Right atrium auricular region (tissue), 2 donors: ENCODE measurements around the gene RC3H1. TPM values are rescaled to one million over a fixed set of nuclear protein-coding genes. Genes with fewer than 3 reads are reported as not detected.

Experiments
- DNase-seq: peaks from one replicate; pipeline ENCODE4 v3.0.0-alpha.2; 2019; ENCODE audit warnings: low spot score
- H3K27ac ChIP-seq, 2 donors: fragments of 200-600 bp; sonication (generic); 1 replicate in 1 of 2; 2 replicates in 1 of 2; pipeline ENCODE4 v1.5.1; 2016 to 2019
- H3K27me3 ChIP-seq, 2 donors: fragments of 200-600 bp; sonication (generic); one replicate each; pipeline versions ENCODE4 v1.5.1 to v1.6.0; 2017 to 2019
- H3K36me3 ChIP-seq: fragments of 200-600 bp; sonication (generic); one replicate; pipeline ENCODE4 v1.5.1; 2016
- H3K4me1 ChIP-seq, 2 donors: fragments of 200-600 bp; sonication (generic); one replicate each; pipeline versions ENCODE4 v1.5.1 to v1.6.0; 2017 to 2019
- H3K4me3 ChIP-seq, 2 donors: fragments of 200-600 bp; sonication (generic); 1 replicate in 1 of 2; 2 replicates in 1 of 2; pipeline ENCODE4 v1.5.1; 2017 to 2019; ENCODE audit warnings: mild to moderate bottlenecking in 1 of 2, moderate library complexity in 1 of 2
- H3K9me3 ChIP-seq, 2 donors: fragments of 200-600 bp; sonication (generic); one replicate each; pipeline ENCODE4 v1.5.1; 2019
- total RNA-seq, 2 donors: library from RNA; depleted of rRNA; stranded (reverse); fragments of >200 nt; gene quantifications; one replicate each; pipeline ENCODE4 v1.1.0, GENCODE V29; 2016
- TF ChIP-seq, protein P1 (sequence below), 2 donors: fragments of 200-600 bp; sonication (generic); IDR thresholded peaks; one replicate each; pipeline ENCODE4 v1.5.1; 2019; ENCODE audit warnings: antibody characterized with exemption in 2 of 2

The RC3H1 gene
- total RNA-seq, 2 donors from 2014 or later, result 14.6 to 15.6 TPM

DNA sequence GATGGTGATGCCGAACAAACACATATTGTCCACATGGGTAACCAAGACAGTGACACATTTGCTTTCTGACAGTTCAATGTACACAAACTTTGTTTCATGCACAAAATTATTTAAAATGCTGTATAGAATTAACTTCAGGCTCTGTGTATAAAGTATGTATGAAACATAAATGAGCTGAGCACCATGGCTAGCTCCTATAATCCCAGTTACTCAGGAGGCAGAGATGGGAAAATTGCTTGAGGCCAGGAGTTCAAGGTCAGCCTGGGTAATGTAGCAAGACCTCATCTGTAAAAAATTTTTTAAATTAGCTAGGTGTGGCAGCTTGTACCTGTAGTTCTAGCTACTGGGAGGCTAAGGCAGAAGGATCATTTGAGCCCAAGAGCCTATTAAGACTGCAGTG is 19.2 kb upstream of the RC3H1 start:
- Histone ChIP-seq H3K27me3 (no peaks in the 10 kb centered on the region), H3K4me3 (no peak overlapping the region), H3K27ac (no peak overlapping the region), H3K4me1 (no peaks in the 10 kb centered on the region), H3K36me3 (no peaks in the 10 kb centered on the region), H3K9me3 (no peaks in the 10 kb centered on the region)
- no peak for DNase-seq
- TF ChIP-seq, protein P1, sequence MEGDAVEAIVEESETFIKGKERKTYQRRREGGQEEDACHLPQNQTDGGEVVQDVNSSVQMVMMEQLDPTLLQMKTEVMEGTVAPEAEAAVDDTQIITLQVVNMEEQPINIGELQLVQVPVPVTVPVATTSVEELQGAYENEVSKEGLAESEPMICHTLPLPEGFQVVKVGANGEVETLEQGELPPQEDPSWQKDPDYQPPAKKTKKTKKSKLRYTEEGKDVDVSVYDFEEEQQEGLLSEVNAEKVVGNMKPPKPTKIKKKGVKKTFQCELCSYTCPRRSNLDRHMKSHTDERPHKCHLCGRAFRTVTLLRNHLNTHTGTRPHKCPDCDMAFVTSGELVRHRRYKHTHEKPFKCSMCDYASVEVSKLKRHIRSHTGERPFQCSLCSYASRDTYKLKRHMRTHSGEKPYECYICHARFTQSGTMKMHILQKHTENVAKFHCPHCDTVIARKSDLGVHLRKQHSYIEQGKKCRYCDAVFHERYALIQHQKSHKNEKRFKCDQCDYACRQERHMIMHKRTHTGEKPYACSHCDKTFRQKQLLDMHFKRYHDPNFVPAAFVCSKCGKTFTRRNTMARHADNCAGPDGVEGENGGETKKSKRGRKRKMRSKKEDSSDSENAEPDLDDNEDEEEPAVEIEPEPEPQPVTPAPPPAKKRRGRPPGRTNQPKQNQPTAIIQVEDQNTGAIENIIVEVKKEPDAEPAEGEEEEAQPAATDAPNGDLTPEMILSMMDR (IDR thresholded peaks at IDR 0.05), result no peak

DNA sequence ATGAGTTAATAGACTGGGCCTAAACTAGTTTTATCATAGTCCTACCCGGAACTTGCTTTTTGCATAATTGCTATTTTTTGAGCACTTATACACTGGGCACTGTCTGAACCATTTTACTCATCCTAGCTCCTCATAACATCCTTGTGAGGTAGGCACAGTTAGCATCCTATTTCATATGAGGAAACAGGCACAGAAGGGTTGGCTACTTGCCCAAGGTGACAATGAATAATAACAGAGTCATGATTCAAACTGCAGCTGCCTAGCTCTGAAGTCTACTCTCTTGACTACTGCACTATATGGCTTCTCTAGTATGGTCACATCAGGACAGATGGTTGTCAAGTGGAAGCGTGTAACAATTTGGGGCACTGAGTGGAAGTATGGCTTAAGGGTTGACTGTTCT is 18.2 kb upstream of the RC3H1 start:
- DNase-seq, result no peak
- H3K36me3 ChIP-seq, result no peaks in the 10 kb centered on the region

DNA sequence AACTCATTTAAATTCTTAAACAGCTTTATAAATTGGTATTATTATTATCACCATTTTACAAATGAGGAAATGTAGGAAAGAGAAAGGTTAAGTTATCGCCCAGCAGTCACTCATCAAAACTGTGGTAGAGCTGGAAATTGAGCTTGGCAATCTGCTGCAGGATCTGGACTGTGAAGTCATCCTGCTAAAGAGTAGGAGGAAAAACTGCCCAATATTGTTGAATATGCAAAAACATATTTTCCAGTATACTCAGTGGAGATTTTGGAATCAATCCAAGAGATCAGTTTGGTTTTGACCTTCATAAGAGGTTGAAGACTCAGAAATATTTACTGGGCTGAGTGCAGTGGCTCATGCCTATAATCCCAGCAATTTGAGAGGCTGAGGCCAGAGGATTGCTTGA is 16.9 kb upstream of the RC3H1 start:
- Histone ChIP-seq H3K27me3 (no peaks in the 10 kb centered on the region), H3K4me1 (no peaks in the 10 kb centered on the region), H3K4me3 (no peak overlapping the region), H3K36me3 (no peaks in the 10 kb centered on the region), H3K27ac (no peak overlapping the region), H3K9me3 (no peaks in the 10 kb centered on the region)
- TF ChIP-seq, protein P1 (IDR thresholded peaks at IDR 0.05), result no peak
- DNase-seq, result no peak

More for the DNA sequence above, 18.2 kb upstream of the RC3H1 start:
- H3K27ac ChIP-seq, result no peak overlapping the region
- H3K4me1 ChIP-seq, result no peaks in the 10 kb centered on the region
- no peaks in the 10 kb centered on the region for H3K27me3 ChIP-seq
- H3K9me3 ChIP-seq, result no peaks in the 10 kb centered on the region
- H3K4me3 ChIP-seq, result no peak overlapping the region
- TF ChIP-seq, protein P1 (IDR thresholded peaks at IDR 0.05), result no peak

GRCh38 chr1:174036798-174037197 is 14.6 kb upstream of the RC3H1 start:
- H3K9me3 ChIP-seq, result no peaks in the 10 kb centered on the region
- H3K27me3 ChIP-seq, result no peaks in the 10 kb centered on the region
- no peaks in the 10 kb centered on the region for H3K36me3 ChIP-seq
- no peak for DNase-seq
- no peak overlapping the region for H3K27ac ChIP-seq
- H3K4me1 ChIP-seq, result no peaks in the 10 kb centered on the region
- TF ChIP-seq, protein P1 (IDR thresholded peaks at IDR 0.05), result no peak
- H3K4me3 ChIP-seq, result no peak overlapping the region

GRCh38 chr1:174036204-174036603 is 14.0 kb upstream of the RC3H1 start:
- no peaks in the 10 kb centered on the region for H3K4me1 ChIP-seq
- H3K36me3 ChIP-seq, result no peaks in the 10 kb centered on the region
- H3K4me3 ChIP-seq, result no peak overlapping the region
- no peak overlapping the region for H3K27ac ChIP-seq
- H3K27me3 ChIP-seq, result no peaks in the 10 kb centered on the region
- no peaks in the 10 kb centered on the region for H3K9me3 ChIP-seq
- no peak for DNase-seq
- TF ChIP-seq, protein P1 (IDR thresholded peaks at IDR 0.05), result no peak

DNA sequence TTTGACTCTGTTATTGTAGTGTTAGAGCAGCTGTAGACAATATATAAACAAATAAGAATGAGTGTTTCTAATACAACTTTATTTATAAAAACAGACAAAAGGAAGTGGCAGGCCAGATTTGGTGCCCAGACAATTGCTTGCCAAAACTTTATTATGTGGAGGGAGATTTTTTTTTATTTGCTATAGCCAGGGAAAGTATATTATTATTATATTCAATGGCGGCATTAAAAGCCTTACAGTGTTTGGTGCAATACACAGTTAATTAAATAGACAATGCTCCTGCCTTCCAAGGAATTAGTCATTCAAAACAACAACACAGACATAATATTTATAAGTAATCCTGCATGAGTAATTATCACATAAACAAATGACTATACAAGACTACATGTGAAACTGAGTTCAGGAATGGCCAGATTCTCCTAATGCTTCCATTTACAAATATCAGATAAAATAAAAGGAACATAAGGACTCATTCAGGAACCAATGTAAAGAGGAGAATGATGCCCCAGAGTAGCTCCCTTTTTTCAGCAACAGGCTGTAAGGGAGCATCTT is 10.6 kb upstream of the RC3H1 start:
- TF ChIP-seq, protein P1 (IDR thresholded peaks at IDR 0.05), result no peak
- no peaks in the 10 kb centered on the region for H3K36me3 ChIP-seq
- no peaks in the 10 kb centered on the region for H3K9me3 ChIP-seq
- no peak for DNase-seq
- peaks cover 0 to 5% of the 10 kb centered on the region in 2 donors for H3K4me1 ChIP-seq
- no peak overlapping the region for H3K27ac ChIP-seq
- no peaks in the 10 kb centered on the region for H3K27me3 ChIP-seq
- H3K4me3 ChIP-seq, result no peak overlapping the region
